Measurements from ENCODE around the gene APOD. TPM values are rescaled to one million over a fixed set of nuclear protein-coding genes. Genes with fewer than 3 reads are reported as not detected.
"Not testable (repeated sequence)": the region's sequence is repeated elsewhere in the genome, so short reads cannot be mapped to it uniquely, and the experiment has no call there.

Gene APOD
- total RNA-seq, 6 donors from 2014 or later: 29.7 to 120 (median 67.4) TPM

DNA sequence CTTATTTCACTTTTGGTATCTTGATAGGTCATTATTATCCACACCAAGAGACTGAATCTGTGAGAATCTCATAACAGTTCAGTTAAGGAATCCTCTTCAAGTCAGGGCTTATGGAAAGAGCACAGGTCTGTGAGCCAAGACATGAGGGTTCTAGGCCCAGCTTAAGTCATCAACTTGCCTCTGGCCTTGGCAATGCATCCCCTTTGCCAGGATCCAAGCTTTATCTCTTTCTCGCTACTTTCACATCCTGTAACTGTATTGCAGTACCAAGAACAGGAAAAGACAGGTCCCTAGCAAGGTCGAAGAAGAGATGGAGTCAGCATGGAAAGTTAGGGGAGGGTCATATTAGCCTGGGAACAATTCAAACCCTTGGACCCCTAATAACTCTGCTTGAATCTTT is 13.5 kb upstream of the APOD start:
- WGBS, 2 donors: 50 to 73% methylated on average over 2 of the region's 2 CpGs
- no peak overlapping the region for H3K4me3 ChIP-seq
- H3K36me3 ChIP-seq: no peaks in the 10 kb centered on the region
- ATAC-seq (ENCODE audit: low FRiP score in 2 of 2) (no peak), DNase-seq (no peak)
- TF ChIP-seq, protein P1, sequence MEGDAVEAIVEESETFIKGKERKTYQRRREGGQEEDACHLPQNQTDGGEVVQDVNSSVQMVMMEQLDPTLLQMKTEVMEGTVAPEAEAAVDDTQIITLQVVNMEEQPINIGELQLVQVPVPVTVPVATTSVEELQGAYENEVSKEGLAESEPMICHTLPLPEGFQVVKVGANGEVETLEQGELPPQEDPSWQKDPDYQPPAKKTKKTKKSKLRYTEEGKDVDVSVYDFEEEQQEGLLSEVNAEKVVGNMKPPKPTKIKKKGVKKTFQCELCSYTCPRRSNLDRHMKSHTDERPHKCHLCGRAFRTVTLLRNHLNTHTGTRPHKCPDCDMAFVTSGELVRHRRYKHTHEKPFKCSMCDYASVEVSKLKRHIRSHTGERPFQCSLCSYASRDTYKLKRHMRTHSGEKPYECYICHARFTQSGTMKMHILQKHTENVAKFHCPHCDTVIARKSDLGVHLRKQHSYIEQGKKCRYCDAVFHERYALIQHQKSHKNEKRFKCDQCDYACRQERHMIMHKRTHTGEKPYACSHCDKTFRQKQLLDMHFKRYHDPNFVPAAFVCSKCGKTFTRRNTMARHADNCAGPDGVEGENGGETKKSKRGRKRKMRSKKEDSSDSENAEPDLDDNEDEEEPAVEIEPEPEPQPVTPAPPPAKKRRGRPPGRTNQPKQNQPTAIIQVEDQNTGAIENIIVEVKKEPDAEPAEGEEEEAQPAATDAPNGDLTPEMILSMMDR (IDR thresholded peaks at IDR 0.05): no peak
- TF ChIP-seq EP300 (IDR thresholded peaks at IDR 0.05): no peak
- no peak for TF ChIP-seq POLR2A (IDR thresholded peaks at IDR 0.05)
- TF ChIP-seq POLR2AphosphoS5 (IDR thresholded peaks at IDR 0.05): no peak
- H3K9me3 ChIP-seq: no peaks in the 10 kb centered on the region
- H3K4me1 ChIP-seq: no peaks in the 10 kb centered on the region
- no peak overlapping the region for H3K27ac ChIP-seq
- no peaks in the 10 kb centered on the region for H3K27me3 ChIP-seq

DNA sequence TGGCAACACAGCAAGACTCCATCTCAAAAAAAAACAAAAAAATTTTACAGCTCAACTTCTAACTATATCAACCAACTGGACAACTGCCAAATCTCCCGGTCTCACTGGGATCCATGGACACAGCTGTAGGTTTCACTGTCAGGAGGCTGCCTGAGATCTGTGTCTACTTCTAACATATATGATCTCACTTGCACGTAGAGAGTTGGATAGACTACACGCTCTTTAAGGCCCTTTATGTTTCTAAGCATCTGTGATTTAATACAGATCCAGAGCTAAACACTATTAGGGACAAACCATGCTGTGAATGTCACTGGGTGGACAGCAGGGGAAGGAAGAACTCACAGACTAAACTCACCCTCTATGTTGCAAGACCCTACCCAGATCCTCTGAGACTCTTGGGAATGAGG is 13.0 kb upstream of the APOD start:
- no peak overlapping the region for H3K27ac ChIP-seq
- no peaks in the 10 kb centered on the region for H3K36me3 ChIP-seq
- H3K27me3 ChIP-seq: no peaks in the 10 kb centered on the region
- 59 to 65% methylated on average over 3 of the region's 3 CpGs for WGBS, 2 donors
- DNase-seq (no peak), ATAC-seq (ENCODE audit: low FRiP score in 2 of 2) (no peak)
- H3K4me1 ChIP-seq: no peaks in the 10 kb centered on the region
- H3K4me3 ChIP-seq: no peak overlapping the region
- TF ChIP-seq, protein P1 (IDR thresholded peaks at IDR 0.05): no peak
- TF ChIP-seq POLR2AphosphoS5 (IDR thresholded peaks at IDR 0.05): no peak
- TF ChIP-seq EP300 (IDR thresholded peaks at IDR 0.05): no peak
- no peak for TF ChIP-seq POLR2A (IDR thresholded peaks at IDR 0.05)
- no peaks in the 10 kb centered on the region for H3K9me3 ChIP-seq

DNA sequence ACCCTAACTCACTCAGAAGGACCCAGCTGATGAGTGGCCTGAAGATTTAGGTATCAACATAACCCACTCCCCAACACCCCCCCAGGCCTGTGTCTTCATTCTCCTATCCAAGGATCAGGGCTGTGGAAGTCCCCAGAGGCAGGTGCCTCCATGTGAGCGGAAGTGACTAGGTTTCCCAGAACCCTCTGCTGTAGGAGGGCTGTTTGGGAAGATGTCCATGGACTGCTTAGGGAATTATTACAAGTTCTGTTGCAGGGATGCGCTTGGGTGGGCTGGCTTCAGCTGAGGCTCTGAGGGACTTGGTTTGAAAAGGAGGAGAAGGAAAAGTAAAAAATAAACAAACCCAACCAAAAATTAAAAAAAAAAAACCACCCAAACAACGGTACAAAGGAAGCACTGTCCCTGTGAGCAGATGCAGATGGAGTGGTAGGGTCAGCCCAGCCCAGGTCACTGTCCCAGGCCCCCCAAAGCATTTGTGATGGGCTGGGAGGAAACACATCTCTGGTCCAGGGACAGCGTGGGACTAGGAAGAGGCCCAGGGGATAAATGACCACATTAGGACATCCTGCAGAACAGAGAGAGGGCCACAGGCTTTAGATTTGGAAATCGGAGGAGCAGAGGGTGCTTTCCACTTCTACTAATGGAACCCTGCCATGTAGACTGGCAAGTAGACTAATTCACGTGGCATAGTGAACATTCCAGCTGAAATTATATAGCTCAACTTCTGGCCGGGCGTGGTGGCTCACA is 12.2 kb upstream of the APOD start:
- Histone ChIP-seq H3K36me3 (no peaks in the 10 kb centered on the region), H3K4me1 (peaks cover 0 to 6% (median 0%) of the 10 kb centered on the region in 4 donors), H3K27me3 (no peaks in the 10 kb centered on the region), H3K9me3 (no peaks in the 10 kb centered on the region), H3K4me3 (no peak overlapping the region), H3K27ac (no peak overlapping the region)
- no peak for DNase-seq
- WGBS, 2 donors: 68 to 78% methylated on average over 6 to 8 of the region's 8 CpGs
- TF ChIP-seq POLR2A (IDR thresholded peaks at IDR 0.05) (no peak), EP300 (IDR thresholded peaks at IDR 0.05) (no peak), POLR2AphosphoS5 (IDR thresholded peaks at IDR 0.05) (no peak)
- TF ChIP-seq, protein P1 (IDR thresholded peaks at IDR 0.05): no peak
- ATAC-seq (ENCODE audit: low FRiP score in 2 of 2): no peak

DNA sequence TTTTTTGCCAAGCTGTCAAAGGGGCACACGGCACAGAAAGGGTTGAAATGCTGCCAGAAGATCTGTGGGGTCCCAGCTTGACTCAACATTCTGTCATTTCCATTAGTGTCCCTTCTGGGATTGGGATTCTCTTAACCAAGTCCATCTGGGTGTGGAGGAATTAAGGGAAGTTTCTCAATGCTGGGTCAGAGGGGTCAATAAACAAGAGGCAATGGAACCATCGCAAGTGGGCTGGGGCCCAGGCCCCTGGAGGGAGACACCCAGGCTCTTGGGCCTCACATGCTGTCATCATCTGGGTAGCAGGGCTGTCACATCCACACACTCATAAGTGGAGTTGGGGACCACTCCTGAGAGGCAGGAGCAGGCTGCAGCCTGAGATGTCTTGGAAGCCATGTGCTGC is 8.1 kb upstream of the APOD start:
- Histone ChIP-seq H3K27me3 (no peaks in the 10 kb centered on the region), H3K27ac (peak overlapping the region in 1 of 4 donors; percentile 19), H3K4me3 (no peak overlapping the region), H3K4me1 (peaks cover 0 to 6% (median 3%) of the 10 kb centered on the region in 4 donors), H3K9me3 (no peaks in the 10 kb centered on the region), H3K36me3 (no peaks in the 10 kb centered on the region)
- TF ChIP-seq EP300 (IDR thresholded peaks at IDR 0.05): no peak
- 63 to 66% methylated on average over 1 to 2 of the region's 2 CpGs for WGBS, 2 donors
- ATAC-seq (ENCODE audit: low FRiP score in 2 of 2) (no peak), DNase-seq (no peak)

DNA sequence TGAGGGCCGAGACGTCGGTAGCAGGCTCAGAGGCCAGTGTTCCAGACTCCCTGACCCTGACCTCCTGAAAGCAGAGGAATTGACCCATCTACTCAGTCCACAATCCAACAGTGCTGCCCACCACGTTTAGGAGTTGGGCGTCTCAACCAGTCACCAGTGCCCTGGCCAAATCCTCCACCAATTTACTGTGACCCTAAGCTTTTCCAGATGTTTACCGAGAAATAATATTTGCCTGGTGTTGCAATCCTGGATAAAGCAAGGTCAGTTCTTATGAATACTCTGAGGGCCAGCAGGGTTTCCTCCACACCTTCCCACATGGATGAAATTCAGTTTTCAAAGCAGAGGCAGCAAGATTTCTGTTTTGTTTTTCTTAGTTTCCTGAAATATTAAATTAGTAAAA is 7.5 kb upstream of the APOD start:
- TF ChIP-seq, protein P1 (IDR thresholded peaks at IDR 0.05): no peak
- TF ChIP-seq EP300 (IDR thresholded peaks at IDR 0.05): no peak
- TF ChIP-seq POLR2A (IDR thresholded peaks at IDR 0.05): no peak
- TF ChIP-seq POLR2AphosphoS5 (IDR thresholded peaks at IDR 0.05): no peak
- Histone ChIP-seq H3K9me3 (no peaks in the 10 kb centered on the region), H3K27ac (peak overlapping the region in 1 of 4 donors; percentile 26), H3K27me3 (no peaks in the 10 kb centered on the region), H3K4me3 (no peak overlapping the region), H3K36me3 (no peaks in the 10 kb centered on the region), H3K4me1 (peaks cover 0 to 6% (median 3%) of the 10 kb centered on the region in 4 donors)
- WGBS, 2 donors: 66 to 70% methylated on average over 5 to 6 of the region's 6 CpGs
- no peak for DNase-seq
- ATAC-seq (ENCODE audit: low FRiP score in 2 of 2): no peak

DNA sequence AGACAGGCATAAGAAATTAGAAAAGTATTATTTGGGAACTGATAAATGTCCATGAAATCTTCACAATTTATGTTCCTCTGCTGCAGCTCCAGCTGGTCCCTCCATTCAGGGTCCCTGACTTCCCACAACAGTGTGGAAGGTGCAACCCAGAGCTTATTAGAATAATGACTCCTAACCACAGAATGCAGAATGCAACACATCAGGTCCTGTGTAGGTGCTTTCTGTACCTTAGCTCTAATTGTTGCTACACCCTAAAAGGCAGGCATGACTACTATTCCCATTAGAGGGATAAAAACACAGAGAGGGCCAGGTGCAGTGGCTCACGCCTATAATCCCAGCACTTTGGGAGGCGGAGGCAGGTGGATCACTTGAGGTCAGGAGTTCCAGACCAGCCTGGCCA is 6.6 kb upstream of the APOD start:
- H3K36me3 ChIP-seq; H3K4me1 ChIP-seq; DNase-seq; ATAC-seq (ENCODE audit: low FRiP score in 2 of 2); H3K27ac ChIP-seq; H3K9me3 ChIP-seq; H3K4me3 ChIP-seq; H3K27me3 ChIP-seq: not testable (repeated sequence)
- 92 to 100% methylated on average over 2 of the region's 2 CpGs for WGBS, 2 donors

DNA sequence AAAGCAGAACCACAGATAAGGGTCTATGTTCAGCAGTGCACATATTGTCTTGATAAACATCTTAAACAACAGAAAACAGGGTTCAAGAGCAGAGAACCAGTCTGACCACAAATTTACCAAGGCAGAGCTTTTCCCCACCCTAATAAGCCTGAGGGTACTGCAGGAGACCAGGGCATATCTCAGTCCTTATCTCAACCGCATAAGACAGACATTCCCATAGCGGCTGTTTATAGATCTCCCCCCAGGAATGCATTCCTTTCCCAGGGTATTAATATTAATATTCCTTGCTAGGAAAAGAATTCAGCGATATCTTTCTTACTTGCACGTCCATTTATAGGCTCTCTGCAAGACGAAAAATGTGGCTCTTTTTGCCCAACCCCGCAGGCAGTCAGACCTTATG is 6.1 kb upstream of the APOD start:
- H3K4me3 ChIP-seq; H3K36me3 ChIP-seq; ATAC-seq (ENCODE audit: low FRiP score in 2 of 2); H3K9me3 ChIP-seq; H3K27me3 ChIP-seq; DNase-seq; H3K27ac ChIP-seq: not testable (repeated sequence)
- 54 to 64% methylated on average over 6 of the region's 6 CpGs for WGBS, 2 donors
- peaks cover 0 to 10% (median 3%) of the 10 kb centered on the region in 4 donors for H3K4me1 ChIP-seq
